Left renal cortex interstitium (tissue), 4 donors: Measurements from ENCODE around the gene PSPC1. TPM values are rescaled to one million over a fixed set of nuclear protein-coding genes. Genes with fewer than 3 reads are reported as not detected.
"Not testable (repeated sequence)": the region's sequence is repeated elsewhere in the genome, so short reads cannot be mapped to it uniquely, and the experiment has no call there.

Experiments used
- DNase-seq, 4 donors: peaks; one replicate each; pipeline ENCODE4 v3.0.0-alpha.2; 2013; ENCODE audit warnings: low read depth in 4 of 4, low spot score in 2 of 4, missing footprints in 1 of 4
- polyA plus RNA-seq, 4 donors: library from polyadenylated mRNA; unstranded; fragments of 120-200 nt; gene quantifications; one replicate each; pipeline ENCODE4 v1.2.1, GENCODE V29; 2013; ENCODE audit not compliant: insufficient read length in 4 of 4

Gene PSPC1
- polyA plus RNA-seq, 4 donors = 72.7 to 89.7 (median 85.1) TPM

DNA sequence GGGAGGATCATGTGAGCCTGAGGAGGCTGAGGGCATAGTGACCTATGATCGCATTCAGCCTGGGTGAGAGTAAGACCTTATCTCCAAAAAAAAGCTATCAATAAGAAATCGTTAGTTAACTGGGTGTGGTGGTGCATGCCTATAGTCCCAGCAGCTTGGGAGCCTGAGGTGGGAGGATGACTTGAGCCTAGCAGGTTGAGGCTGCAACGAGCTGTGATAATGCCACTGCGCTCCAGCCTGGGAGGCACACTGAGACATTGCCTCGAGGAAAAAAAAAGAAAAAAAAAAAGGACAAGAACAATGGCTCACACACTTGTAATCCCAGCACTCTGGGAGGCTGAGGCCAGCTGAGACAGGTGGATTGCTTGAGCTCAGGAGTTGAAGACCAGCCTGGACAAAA, 16.2 kb downstream of the PSPC1 start:
- no peak for DNase-seq

DNA sequence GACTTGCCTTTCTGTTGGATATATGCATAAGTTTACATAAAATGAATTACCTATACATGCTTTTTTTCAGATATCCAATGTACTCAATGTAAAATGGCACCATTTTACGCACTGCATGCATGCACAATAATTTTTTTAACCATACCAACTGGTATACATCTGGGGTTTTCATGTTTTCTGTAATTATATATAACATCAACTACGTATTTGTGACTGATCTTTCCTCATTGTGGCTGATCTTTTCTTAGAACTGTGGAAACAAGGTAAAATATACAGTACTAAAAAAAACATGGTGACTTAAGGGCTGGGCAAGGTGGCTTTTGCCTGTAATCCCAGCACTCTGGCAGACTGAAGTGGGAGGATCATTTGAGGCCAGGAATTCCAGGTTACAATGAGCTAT, 18.5 kb downstream of the PSPC1 start:
- no peak for DNase-seq

DNA sequence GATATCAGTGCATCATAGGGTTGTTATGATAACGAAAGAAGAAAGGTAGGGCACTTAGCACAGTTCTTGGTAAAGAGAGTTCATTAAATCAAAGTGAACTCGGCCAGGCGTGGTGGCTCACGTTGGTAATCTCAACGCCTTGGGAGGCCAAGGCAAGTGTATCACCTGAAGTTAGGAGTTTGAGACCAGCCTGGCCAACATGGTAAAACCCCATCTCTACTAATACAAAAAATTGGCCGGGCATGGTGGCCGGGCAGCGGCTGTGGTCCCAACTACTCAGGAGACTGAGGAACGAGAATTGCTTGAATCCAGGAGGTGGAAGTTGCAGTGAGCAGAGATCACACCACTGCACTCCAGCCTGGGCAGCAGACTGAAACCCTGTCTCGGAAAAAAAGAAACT, 19.1 kb downstream of the PSPC1 start:
- no peak for DNase-seq

DNA sequence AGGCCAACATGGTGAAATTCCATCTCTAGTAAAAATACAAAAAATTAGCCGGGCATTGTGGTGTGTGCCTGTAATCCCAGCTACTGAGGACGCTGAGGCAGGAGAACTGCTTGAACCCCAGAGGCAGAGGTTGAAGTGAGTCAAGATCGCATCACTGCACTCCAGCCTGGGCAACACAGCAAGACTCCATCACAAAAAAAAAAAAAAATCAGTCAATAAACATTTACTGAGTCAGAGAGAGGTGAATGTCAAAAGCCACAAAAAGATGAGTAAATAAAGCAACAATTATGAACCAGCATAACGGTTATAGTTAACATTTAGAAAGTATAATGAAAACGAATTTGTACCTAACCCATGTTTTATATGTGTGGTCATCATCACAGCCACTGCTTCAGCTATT, 23.1 kb downstream of the PSPC1 start:
- no peak for DNase-seq

DNA sequence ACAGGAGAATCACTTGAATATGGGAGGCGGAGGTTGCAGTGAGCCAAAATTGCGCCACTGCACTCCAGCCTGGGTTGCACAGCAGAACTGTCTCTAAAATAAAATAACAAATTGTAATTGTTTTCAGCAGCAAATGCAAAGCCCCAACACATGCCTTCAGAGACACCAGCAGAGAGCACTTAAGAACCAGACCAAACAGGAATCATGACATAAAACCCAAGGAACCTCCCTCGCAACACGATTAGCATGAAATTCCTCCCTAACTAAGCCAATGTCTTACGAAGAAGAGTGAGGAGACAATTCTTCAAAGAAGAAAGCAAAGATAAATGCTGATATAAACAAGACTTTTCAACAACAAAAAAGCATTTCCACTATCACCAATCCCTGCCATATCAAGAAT, 40.1 kb downstream of the PSPC1 start:
- no peak for DNase-seq

DNA sequence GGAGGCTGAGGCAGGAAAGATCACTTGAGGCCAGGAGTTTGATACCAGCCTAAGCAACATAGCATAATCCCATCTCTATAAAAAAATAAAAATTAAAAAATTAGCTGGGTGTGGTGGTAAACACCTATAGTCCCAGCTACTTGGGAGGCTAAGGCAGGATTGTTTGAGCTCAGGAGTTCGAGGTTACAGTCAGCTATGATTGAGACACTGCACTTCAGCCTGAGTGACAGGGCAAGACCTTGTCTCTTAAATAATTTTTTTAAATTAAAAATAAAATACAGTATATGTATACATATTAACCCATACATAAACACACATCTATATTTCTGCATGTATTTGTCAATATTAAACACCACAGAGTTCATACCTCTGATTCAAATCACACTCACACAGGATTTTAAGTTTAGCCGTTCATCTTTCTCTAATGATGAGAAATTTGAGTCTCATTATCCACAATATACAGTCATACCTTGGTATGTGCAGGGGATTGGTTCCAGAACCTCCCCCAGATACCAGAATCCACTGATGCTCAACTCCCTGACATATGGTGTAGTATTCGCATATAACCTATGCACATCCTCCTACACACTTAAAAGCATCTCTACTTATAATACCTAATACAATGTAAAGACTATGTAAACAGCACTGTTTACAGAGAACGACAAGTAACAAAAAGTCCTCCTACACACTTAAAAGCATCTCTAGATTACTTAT, 44.7 kb downstream of the PSPC1 start:
- DNase-seq = no peak

DNA sequence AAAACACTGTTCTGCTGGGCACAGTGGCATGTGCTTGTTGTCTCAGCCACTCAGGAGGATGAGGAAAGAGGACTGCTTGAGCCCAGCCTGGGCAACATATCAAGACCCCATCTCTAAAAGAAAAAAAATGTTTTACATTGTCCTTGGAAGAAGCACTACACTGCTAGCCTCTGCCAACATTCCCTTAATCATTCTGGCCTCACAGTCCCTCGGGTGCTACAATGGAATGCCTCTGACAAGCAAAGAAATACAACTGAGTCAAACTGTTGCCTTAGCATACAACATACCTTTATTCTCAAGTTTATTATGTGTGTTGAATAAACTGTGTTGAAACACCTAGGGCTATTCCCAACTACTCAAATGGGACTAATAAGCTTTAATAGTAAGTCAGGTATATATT, 56.1 kb downstream of the PSPC1 start:
- DNase-seq = no peak

DNA sequence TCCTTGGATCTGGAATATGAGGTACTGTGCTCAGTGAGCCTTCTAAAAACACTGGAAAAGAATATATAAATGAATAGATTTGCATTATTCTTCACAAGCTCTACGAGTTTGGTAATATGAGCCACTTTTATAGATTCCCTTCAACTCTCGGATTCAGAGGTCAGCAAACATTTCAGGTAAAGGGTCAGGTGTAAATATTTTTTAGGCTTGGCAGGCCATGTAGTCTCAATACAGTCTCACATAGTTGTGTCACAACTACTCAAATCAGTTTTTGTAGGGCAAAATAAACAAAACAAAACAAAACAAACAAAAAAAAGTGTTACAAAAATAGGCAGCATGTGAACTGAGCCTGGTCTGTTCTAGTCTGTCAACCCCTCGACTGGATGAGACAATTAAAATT, 57.4 kb downstream of the PSPC1 start:
- DNase-seq = no peak

DNA sequence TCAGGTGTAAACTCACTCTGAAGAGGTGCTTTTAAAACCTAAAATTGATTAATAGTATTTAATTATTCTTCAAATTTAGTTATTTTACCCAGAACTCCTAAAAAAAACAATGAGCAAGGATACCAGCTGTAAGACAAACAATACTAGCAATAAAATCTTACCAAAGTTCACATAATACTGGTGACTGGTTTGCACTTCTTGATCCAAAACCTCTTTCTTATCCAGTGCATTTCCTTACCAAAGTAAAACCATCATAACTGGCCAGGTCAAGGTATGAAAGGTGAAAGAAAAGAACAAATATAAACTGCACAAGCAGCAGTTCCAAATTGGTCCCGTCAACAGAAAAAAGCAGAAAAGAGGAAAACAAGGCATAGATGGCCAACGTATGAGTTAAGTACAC, 62.7 kb downstream of the PSPC1 start:
- no peak for DNase-seq

DNA sequence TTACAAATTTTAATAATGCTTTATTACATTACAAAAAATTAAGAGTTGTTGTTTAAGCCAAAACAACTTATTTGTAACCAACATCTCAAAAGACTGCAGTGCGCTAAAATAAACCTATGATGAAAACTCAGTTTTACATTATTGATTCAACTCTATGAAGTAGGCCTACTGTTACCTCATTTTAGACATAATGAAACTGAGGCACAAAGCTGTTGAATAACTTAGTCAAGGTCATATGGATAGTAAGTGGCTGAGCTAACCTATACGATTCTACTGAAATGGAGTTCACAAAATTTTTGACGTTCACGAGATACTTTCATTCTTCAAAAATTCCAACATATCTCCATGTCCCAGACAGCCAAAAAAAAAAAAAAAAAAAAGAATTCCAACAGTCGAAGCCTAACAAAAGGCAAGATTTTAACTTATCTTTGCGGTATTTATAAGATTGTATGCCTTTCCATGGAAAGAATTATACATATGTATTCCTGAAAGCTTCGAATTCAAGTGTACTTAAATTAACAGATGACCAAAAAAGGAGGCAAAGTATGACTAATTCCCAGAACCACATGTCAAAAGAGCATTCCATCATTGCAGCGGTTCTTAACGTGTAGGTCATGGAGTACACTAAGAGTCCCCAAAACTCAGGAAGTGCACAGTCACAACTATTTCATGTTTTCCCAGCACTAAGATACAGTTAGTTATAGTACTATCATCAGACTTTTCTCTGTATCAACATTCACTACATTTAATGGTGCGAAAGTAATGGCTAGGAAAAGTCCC, 69.4 kb downstream of the PSPC1 start:
- no peak for DNase-seq

DNA sequence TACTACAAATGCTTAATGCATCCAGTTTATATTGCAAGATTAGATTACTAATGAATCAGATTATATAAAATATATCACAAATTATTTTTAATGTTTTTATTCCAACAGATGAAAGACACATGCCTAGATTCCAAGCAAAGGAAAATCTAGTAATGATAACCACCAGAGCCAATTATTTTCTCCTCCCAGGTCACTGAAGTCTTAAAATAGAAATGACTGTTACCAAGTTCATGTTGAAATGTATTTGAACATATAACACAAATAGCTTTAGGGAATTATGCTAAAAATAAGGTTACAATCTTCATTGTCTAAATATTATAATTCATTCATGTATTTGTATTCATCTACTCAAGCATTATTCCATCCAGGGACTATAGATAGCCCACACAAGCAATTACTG, 73.0 kb downstream of the PSPC1 start:
- not testable (repeated sequence) for DNase-seq

DNA sequence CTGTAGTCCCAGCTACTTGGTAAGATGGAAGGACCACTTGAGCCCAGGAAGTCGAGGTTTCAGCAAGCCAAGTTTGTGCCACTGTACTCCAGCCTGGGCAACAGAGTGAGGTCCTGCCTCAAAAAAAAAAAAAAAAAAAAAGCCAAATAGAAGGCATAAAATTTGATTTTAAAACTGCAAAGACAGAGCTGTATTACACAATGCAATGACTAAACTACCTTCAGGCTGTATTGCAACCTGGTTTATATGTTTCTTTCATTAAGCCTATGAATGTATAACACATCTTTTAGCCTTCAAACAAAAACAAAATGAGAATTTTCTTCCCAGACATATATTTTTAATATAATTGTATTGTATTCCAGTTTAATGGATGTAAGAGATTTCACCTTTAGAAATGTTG, 73.7 kb downstream of the PSPC1 start:
- DNase-seq = not testable (repeated sequence)

DNA sequence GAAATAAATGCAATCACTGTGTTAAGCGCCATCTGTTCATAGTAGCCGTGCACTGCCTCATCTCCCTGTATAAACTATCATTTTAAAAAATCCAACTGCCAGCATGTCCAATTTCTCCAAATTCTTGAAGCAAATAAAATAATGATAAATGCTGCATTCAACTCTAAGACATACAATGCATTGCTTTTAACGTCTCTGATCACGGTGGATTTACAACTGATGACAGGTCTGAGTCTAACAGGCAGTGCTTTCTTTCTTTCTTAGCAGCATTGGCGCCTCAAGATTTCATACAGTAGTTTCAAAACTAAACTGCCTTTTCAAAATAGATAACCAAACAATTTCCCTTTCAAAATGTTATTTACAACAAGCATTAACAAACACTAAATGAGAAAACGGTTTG, 78.5 kb downstream of the PSPC1 start:
- DNase-seq = not testable (repeated sequence)

DNA sequence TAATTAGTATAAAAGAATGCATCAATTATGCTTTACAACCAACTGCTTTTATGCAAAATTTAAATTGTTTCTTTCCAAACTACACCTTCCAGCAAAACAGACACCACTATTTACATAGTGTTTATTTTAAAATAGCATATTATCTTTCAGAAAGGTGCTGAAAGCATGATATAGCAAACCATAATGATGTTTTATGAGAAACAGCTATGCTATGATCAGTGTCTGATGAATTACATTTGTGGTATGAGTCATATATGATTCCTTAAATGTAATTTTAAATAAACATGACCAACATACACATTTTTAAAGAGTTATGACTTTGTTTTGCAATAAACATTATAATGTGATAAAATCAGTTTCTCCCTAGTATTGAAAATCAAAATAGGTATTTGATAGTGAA, 81.1 kb downstream of the PSPC1 start:
- not testable (repeated sequence) for DNase-seq

DNA sequence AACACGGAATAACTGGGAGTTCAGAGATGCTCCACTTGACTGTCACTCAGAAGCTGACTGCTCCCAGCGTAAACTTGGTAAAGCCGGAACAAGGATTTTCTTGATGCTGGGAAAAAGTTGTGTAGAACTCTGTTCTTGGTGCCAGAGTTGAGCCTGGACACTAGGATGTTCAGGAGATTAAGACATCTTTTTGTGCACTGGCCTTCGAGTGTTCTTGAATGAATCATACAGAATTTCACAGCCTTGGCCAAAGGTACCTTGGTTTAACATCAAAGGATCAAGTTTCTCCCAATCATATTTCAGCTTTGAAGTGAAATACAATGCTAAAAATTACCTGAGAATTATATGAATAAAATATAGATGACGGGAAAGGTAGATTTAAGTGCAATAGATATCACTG, 81.8 kb downstream of the PSPC1 start:
- DNase-seq = not testable (repeated sequence)

DNA sequence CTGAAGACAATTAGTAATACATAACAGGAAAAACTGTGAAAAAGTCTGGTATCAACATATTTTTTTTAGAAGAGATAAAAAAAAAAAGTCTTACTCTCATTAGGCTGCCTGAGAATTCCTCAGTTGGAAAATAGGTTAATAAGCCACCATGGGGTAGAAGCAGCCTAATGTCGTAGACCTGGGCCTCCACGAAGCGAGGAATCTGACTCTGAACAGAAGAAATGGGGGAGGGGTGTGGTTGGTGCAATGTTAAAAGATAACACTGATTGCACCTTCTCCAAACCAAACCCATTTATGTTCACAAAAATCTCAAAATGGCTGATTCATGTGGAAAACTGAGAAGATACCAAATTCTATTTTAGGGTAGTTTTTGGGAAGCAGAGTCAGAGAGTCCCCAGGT, 86.9 kb downstream of the PSPC1 start:
- DNase-seq = no peak

DNA sequence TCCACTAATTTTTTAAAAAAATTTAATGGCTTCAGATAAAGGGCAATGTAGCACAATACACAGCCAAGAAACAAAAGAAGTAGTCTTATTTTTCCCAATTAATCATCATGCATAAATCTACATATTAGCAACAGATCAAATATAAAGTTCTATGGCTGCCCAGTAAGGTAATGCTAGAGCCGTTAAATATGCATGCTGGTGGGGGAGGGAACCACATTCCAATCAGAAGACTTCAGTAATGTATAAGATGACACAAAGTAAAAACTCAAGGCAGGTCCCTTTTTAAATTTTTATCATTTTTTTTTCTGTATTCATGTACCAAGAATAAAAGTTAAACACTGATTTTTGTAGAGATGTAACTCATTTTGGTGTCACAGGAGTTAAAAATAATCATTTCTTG, 87.3 kb downstream of the PSPC1 start:
- DNase-seq = no peak

DNA sequence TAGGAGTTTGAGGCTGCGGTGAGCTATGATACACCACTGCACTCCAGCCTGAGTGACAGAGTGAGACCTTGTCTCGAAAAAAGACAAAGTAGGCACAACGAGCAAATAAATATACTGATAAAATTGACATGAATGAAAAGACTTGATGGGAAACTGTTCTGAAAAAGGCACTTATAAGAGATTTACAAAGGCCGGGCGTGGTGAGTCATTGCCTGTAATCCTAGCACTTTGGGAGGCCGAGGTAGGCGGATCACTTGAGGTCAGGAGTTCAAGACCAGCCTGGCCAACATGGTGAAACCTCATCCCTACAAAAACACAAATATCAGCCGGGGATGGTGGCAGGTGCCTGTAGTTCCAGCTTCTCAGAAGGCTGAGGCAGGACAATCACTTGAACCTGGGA, 91.3 kb downstream of the PSPC1 start:
- DNase-seq = not testable (repeated sequence)

DNA sequence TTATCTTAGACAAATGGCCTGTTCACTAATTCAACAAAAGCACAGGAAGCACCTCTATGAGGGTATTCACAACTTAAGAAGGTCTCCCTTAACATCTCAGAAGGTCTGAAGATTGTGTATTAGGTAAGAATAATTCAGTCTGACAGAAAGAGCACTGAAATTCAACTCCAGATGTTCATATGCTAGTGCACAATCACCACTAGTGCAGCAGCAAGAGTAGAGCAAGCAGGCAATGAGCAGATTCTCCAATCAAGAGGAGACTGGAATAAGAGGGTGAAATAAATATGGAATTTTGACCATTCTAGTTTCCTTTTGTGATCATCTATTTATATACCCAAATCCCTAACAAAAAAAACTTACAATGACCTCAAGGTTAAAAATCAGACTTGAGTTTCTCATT, 97.3 kb downstream of the PSPC1 start:
- no peak for DNase-seq

DNA sequence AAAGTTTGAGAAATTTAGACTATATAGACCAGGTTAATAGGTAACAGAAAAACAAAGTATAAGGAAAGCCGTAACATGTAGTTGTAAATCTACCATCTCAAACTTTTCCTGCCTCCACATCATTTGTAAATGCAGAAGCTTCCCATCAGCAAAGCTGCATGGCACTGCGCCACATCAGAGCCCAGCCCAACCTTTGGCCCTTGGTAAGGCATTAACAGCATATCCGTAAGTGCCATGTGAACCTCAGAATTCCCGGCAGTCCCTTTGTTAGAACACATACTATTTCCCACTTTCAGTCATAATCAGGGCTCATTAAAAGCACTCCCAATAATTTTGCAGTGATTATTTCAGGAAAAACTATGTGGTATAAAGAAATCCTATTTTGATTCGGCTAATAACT, 97.7 kb downstream of the PSPC1 start:
- DNase-seq = peak in 1 of 4 donors; percentile 9

DNA sequence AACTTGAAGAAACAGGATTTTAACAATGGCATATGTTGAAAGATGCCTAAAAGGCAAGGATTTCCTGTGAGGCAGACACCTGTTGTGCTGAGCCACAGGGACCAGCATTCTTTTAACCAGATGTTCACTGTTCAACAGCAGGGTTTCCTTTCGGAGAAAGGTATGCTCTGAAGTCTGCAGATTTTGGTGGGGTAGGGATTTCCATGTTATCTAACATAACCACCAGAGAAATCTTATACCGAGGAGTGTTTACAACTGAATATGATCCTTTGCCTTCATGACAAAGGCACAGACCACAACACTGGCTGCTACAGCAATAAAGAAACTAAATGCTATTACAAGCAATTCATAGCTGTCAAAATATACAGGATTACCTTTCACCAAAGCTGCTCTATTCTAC, 101.2 kb downstream of the PSPC1 start:
- no peak for DNase-seq

DNA sequence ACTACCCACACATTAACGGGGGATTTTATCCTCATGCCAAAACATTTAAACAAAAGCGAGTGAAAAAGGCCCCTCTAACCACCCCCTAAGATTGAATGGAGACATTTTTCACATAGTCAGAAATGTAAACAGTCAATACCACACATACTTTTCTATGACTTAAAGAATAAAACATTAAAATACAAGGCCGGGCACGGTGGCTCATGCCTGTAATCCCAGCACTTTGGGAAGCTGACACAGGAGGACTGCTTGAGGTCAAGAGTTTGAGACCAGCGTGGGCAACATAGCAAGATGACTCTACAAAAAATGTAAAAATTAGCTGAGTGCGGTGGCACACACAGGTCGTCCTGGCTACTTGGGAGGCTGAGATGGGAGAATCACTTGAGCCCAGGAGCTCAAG, 102.0 kb downstream of the PSPC1 start:
- DNase-seq = no peak
